GM23248 (cell line): Measurements from ENCODE around the gene SELENOI.

Source experiments
- EZH2 ChIP-seq: fragments of 200-600 bp; sonication (generic); IDR thresholded peaks from 2 replicates; pipeline ENCODE4 v1.6.1; 2018; ENCODE audit warnings: antibody characterized with exemption, mild to moderate bottlenecking; ENCODE audit not compliant: insufficient read depth, poor library complexity, severe bottlenecking
- EZH2phosphoT487 ChIP-seq: fragments of 200-600 bp; sonication (generic); IDR thresholded peaks from 2 replicates; pipeline ENCODE4 v1.6.1; 2018; ENCODE audit warnings: antibody characterized with exemption, moderate library complexity, mild to moderate bottlenecking, low read depth; ENCODE audit not compliant: insufficient read depth

GRCh38 chr2:26442707-26443106 is 96.8 kb downstream of the SELENOI start:
- no peak for TF ChIP-seq EZH2
- TF ChIP-seq EZH2phosphoT487: no peak
